HG03520 (cell line): ENCODE measurements around the gene MEI1.
"Not testable (repeated sequence)": the region's sequence is repeated elsewhere in the genome, so short reads cannot be mapped to it uniquely, and the experiment has no call there.

Experiments used
- ATAC-seq: cut with Tn5 transposase; IDR thresholded peaks from one replicate; pipeline ENCODE4 v1.9.1; 2021; ENCODE audit warnings: mild to moderate bottlenecking, moderate library complexity; ENCODE audit not compliant: unreplicated experiment

The MEI1 gene

GRCh38 chr22:41676134-41676533 is 23.2 kb upstream of the MEI1 start:
- ATAC-seq = no peak

- ATAC-seq = no peak
Observed at GRCh38 chr22:41681616-41682015, 17.7 kb upstream of the MEI1 start.

- ATAC-seq = peak; percentile 76
Observed at GRCh38 chr22:41682033-41682807, 17.1 kb upstream of the MEI1 start.

GRCh38 chr22:41683052-41683451 is 16.3 kb upstream of the MEI1 start:
- no peak for ATAC-seq

GRCh38 chr22:41683616-41684015 is 15.7 kb upstream of the MEI1 start:
- no peak for ATAC-seq

- no peak for ATAC-seq
Observed at GRCh38 chr22:41684194-41684593, 15.1 kb upstream of the MEI1 start.

- not testable (repeated sequence) for ATAC-seq
Observed at GRCh38 chr22:41686890-41687289, 12.4 kb upstream of the MEI1 start.

- no peak for ATAC-seq
Observed at GRCh38 chr22:41687901-41688364, 11.4 kb upstream of the MEI1 start.

GRCh38 chr22:41688365-41689211 is 10.7 kb upstream of the MEI1 start, which contains the start of gene SNU13:
SNU13 (minus strand) TSS chr22:41688867; CDS start chr22:41688796, 71 bp downstream.
- peak; percentile 91 for ATAC-seq

- no peak for ATAC-seq
Observed at GRCh38 chr22:41690476-41690875, 8.8 kb upstream of the MEI1 start.

- ATAC-seq = no peak
Observed at GRCh38 chr22:41695211-41695610, 4.1 kb upstream of the MEI1 start.

- no peak for ATAC-seq
Observed at GRCh38 chr22:41696703-41697102, 2.6 kb upstream of the MEI1 start.

- no peak for ATAC-seq
Observed at GRCh38 chr22:41697126-41697775, 2.1 kb upstream of the MEI1 start.

GRCh38 chr22:41700108-41700364 is 733 bp downstream of the MEI1 start:
- no peak for ATAC-seq

GRCh38 chr22:41702763-41703162 is 3.5 kb downstream of the MEI1 start:
- ATAC-seq = no peak

GRCh38 chr22:41709341-41709740 is 10.0 kb downstream of the MEI1 start:
- ATAC-seq = no peak

- ATAC-seq = no peak
Observed at GRCh38 chr22:41713004-41713403, 13.7 kb downstream of the MEI1 start.

GRCh38 chr22:41722496-41722895 is 23.2 kb downstream of the MEI1 start:
- ATAC-seq = no peak

GRCh38 chr22:41725510-41726110 is 26.3 kb downstream of the MEI1 start:
- no peak for ATAC-seq

- no peak for ATAC-seq
Observed at GRCh38 chr22:41731609-41732008, 32.3 kb downstream of the MEI1 start.

GRCh38 chr22:41732096-41732772 is 32.9 kb downstream of the MEI1 start:
- no peak for ATAC-seq
